Suppressor macrophage treated with lipopolysaccharide for 4 hours (primary cell): ENCODE measurements around the gene IFT122.

Experiments
- DNase-seq: peaks from one replicate; pipeline ENCODE4 v3.0.0-alpha.2; 2020

Gene IFT122

GRCh38 chr3:129548104-129548965 is 108.3 kb downstream of the IFT122 start:
- no peak for DNase-seq

- peak; percentile 48 for DNase-seq
Measured at GRCh38 chr3:129549006-129549800, 109.2 kb downstream of the IFT122 start.

- DNase-seq: no peak
Measured at GRCh38 chr3:129549805-129550204, 109.8 kb downstream of the IFT122 start.

GRCh38 chr3:129552287-129553050 is 112.4 kb downstream of the IFT122 start:
- DNase-seq: no peak

DNA sequence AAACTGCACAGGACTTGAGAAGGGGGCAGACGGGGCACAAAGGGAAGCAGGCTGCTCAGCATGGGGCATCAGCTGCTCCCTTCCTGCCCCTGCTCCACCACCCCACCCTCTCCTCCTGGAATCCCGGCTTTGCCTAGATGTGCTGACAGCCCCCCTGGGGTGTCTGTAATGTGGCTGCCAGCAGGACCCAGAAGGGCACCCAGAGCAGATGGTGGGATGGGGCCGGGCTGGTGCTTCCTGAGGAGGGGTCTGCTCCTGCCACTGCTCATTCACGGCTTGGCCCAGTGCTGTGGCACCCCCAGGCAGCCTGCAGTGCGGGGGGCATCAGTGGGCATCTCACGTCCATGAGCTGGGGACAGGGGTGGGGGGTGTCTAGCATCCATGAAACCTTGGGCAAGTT is 113.1 kb downstream of the IFT122 start:
- no peak for DNase-seq

- peak; percentile 74 for DNase-seq
Measured at GRCh38 chr3:129553719-129554118, 113.7 kb downstream of the IFT122 start.

DNA sequence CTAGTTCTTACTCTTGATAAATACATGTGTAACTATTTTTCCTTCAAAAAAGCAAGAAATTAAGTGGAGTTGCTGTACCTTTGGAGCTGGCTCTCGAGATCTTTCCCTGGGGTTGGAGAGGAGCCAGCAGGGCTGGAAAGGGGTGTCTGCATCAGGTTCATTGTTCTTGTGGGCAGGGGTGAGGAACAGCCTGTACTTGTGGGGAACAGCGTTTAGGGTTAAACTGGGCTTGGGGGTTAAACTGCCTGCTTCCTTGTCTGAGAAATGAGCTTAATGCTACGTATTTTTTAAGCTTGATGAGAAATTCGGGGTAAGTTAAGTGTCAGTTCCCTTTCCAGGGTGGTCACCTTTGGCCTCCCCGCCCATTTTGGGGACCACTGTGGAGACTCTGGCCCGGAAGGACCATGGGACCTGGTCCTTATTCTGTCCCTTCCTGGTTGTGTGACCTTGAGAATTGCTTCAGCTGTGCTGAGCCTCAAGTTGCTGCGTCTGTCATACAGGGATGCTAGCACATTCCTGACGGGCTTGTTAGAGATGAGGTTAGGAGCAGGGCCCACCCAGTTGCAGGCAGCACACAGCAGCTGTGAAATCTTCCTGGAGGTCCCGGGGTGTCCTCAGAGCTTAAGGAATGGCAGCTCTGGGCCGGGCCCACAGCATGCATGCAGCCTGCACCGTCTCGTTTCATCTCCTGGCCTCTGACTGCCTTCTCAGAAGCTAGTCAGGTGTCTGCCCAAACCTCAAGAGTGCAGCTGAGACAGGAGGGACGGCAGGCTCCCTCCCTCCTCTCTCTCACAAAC is 114.5 kb downstream of the IFT122 start:
- no peak for DNase-seq

GRCh38 chr3:129555153-129555550 is 115.1 kb downstream of the IFT122 start:
- DNase-seq: no peak

- no peak for DNase-seq
Measured at GRCh38 chr3:129555616-129556357, 115.8 kb downstream of the IFT122 start.

DNA sequence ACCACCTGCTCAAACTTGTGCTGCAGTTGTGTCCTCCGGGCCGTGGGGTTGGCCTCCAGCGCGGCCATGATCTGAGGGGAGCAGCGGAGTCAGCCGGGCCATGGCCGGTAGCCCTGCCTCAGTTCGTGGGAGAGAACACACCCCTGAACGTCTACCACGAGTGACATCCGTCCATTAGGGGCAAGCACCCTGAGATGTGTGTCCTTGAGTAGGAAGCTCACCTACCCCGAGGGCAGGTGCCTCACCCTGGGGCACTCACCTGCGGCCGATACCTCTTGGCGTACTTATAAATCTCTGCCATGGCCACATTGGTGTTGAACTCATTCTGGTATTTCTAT is 116.3 kb downstream of the IFT122 start:
- DNase-seq: no peak

DNA sequence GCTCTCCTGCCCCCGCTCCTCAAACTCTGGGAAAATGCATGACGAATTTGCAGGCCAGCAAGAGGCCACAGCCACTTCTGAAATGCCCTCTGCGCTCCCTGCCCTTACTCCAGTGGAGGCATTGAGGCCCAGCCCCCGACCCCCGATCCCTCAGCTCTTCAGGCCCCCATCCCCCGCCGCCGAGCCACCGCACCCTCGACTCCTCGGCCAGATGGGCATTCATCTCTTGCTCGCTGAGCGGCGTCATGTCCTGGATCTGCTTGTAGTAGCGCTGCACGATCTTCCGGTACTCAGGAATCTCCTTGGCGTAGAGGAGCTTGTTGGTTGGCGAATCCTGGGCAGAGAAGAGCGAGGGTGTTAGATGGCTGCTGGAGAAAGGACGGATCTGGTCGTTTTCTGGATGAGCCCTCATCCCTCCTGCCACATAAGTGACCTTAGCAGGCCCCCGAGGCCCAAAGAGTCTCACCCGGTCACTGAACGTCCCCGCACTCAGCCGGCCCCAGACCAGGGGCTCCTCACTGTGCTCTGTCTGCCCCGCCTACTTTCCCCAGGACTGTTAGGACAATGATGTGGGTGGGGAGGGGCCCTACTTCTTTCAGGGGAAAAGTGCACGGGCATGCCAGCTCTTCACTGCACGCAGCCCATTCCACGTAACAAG is 117.0 kb downstream of the IFT122 start:
- DNase-seq: no peak

GRCh38 chr3:129557548-129557894 is 117.5 kb downstream of the IFT122 start:
- DNase-seq: no peak

GRCh38 chr3:129558081-129558771 is 118.2 kb downstream of the IFT122 start:
- no peak for DNase-seq

DNA sequence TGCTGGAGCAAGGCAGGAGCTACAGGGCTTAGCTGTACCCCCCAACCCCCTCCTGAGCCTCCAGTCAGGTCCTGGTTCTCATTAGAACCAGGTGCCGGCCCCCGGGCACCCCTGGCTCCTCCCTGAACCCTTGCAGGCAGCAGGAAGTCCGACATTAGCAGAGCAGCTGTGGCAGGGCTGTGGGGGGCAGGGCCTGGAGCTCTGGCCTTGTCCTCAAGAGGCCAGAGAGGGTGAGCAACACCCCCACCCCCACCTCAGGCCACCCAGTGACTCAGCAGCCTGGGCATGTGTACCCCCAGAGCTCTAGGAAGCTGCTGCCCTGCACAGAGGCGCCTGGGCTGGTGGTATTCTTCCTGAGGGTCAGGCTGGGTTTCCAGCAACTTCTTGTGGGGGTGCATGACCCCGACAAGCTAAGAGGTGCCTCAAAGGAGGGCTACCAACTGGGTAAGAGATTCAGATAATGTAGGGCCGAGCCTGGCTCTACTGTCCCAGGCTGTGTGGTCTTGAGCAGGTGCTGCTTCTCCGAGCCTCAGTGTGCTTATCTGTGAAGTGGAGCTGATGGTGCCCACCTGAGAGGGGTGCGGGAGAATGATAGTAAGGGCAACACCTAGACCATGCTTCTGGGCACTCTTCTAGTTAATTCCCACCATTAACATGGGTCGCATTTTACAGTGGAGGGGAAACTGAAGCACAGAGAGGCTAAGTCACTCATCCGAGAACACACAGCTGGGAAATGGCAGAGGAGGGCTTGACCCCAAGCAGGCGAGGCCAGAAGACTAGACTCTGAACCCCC is 118.9 kb downstream of the IFT122 start:
- no peak for DNase-seq

DNA sequence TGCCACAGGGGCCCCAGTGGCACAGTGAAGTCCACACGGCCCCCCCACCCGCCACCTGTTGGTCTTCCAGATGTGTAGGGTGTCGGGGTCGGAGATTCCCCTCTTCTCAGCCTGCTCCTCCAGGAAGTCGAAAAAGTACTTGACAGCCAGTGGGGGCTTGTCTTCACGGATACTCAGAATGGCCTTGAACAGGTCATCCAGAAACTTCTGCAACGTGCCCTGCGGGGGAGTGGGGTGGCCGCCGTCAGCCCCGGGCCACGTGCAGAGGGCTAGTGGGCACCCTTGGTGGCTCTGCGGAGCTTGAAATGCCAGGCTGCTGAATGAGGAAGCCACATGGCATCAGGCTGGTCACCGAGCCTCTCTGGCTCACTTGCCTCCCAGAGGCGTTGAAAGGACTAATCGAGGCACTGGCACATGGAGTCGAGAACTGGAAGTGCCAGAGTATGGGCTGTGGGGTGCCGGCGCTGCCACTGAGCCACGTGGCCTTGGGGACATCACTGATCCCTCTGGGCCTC is 119.6 kb downstream of the IFT122 start:
- no peak for DNase-seq

DNA sequence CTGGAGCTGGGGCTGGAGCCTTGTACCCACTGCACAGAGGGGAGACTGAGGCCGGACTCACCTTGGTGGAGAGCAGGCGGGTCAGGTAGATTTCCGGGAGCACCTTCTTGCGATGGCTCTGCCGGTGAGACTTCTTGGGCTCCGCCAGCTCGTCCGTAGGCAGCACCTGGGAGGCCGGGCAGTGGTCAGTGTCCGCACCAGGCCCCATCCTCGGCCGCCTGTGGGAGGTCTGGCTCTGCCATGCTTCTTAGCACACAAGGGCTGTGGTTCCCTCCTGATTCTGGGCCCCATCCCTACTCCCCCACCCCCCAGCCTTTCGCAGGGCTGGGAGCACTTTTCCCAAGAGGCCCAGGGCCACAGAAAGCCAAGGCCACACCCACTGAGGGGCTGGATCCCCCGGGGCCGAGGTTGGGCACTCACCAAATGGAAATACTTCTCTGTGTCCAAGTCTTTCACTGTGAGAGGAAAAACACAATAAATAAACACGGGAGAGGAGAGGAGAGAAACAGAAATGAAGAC is 120.3 kb downstream of the IFT122 start:
- no peak for DNase-seq

DNA sequence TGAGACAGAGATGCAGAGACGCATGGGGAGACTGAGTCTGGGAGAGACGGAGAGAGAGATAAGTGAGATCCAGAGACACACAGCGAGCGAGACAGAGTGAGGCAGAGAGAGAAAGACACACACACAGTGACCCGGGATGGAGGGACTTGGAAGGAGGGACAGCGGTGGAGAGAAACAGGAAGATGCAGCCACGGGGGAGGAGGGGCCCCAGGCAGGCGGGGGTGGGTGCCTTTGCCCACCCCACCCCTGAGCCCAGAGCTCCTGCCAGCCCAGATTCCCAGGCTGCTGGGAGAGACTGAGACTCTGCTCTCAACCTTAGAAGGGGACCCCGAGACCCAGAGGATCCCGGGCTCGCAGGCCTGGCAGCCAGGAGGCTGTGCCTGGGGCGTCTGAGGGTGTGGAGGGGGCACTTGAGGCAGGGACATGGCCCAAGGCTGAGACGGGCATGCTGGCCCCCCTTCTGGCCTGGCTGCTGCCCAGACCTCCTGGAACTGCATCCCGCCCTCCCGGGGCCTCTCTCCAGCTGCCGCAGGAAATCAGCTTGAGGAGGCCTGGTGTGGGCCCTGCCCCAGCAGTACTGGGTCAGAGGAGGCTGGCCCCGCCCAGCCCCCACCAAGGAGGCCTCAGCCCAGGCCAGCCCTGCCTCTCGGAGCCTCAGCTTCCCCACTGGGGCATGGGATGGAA is 121.0 kb downstream of the IFT122 start:
- DNase-seq: no peak

- no peak for DNase-seq
Measured at GRCh38 chr3:129561619-129562248, 121.7 kb downstream of the IFT122 start.
